Panc1 (cell line): Measurements from ENCODE around the gene KLHDC7A. TPM values are rescaled to one million over a fixed set of nuclear protein-coding genes. Genes with fewer than 3 reads are reported as not detected.
"Not testable (repeated sequence)": the region's sequence is repeated elsewhere in the genome, so short reads cannot be mapped to it uniquely, and the experiment has no call there.

Experiments
- ATAC-seq: fragments of 200-7000 bp; cut with Tn5 transposase; 2 replicates; pipeline ENCODE4 v1.9.1; 2020; ENCODE audit warnings: mild to moderate bottlenecking, moderate library complexity
- BruUV-seq: library from RNA; stranded (reverse); fragments of 400-500 nt; replicated peaks from 2 replicates; lab custom pipeline; 2021; lab: Mats Ljungman, UMichigan
- CTCF ChIA-PET: fragments of 300-600 bp; sonication (Branson Sonifier 250); formaldehyde crosslinking; loops from one replicate; lab custom pipeline; 2022; ENCODE audit warnings: antibody characterized with exemption; lab: Charles Lee
- POLR2A ChIA-PET: fragments of 300-600 bp; sonication (Branson Sonifier 250); formaldehyde crosslinking; loops from one replicate; lab custom pipeline; 2022; ENCODE audit warnings: antibody characterized with exemption; lab: Charles Lee
- DNase-seq: peaks from one replicate; pipeline ENCODE4 v3.0.0-alpha.2; 2010; ENCODE audit warnings: low read depth, low spot score
- H3K27ac ChIP-seq: 2 replicates; pipeline ENCODE4 v1.5.1; 2011; ENCODE audit warnings: mild to moderate bottlenecking, low read length, inconsistent platforms
- H3K27me3 ChIP-seq: fragments of 200-500 bp; sonication (Bioruptor generic); 2 replicates; pipeline ENCODE4 v1.6.0; 2014; ENCODE audit warnings: low read length, inconsistent platforms; ENCODE audit not compliant: control insufficient read depth, insufficient read depth
- H3K36me3 ChIP-seq: fragments of 200-500 bp; sonication (Bioruptor generic); 2 replicates; pipeline ENCODE4 v1.5.1; 2014; ENCODE audit warnings: inconsistent platforms, mild to moderate bottlenecking, low read length, moderate library complexity; ENCODE audit not compliant: control insufficient read depth, insufficient read depth
- H3K4me1 ChIP-seq: 2 replicates; pipeline ENCODE4 v1.5.1; 2011; ENCODE audit warnings: inconsistent platforms, mild to moderate bottlenecking, low read length, moderate library complexity; ENCODE audit not compliant: control insufficient read depth, insufficient read depth
- H3K4me3 ChIP-seq, 2 experiments: 2 replicates each; pipeline ENCODE4 v1.5.1; 2011 to 2012; ENCODE audit warnings: low read depth in 2 of 2, low read length in 2 of 2, mild to moderate bottlenecking in 2 of 2, inconsistent platforms in 1 of 2, moderate library complexity in 1 of 2
- H3K9me3 ChIP-seq: fragments of 200-500 bp; sonication (Bioruptor generic); 2 replicates; pipeline ENCODE4 v1.5.1; 2014; ENCODE audit warnings: low read depth, mild to moderate bottlenecking, inconsistent platforms, low read length, moderate library complexity; ENCODE audit not compliant: control insufficient read depth, insufficient read depth
- CTCF ChIP-seq: fragments of 450-650 bp; IDR thresholded peaks from 2 replicates; pipeline ENCODE4 v1.5.1; 2017; ENCODE audit warnings: mild to moderate bottlenecking
- POLR2AphosphoS5 ChIP-seq: IDR thresholded peaks from 2 replicates; pipeline ENCODE4 v1.6.1; 2012; ENCODE audit warnings: mild to moderate bottlenecking, low read depth, low read length, moderate library complexity
- SIN3A ChIP-seq: IDR thresholded peaks from 2 replicates; pipeline ENCODE4 v1.6.1; 2012; ENCODE audit warnings: low read depth, mild to moderate bottlenecking, low read length, moderate library complexity, borderline replicate concordance; ENCODE audit not compliant: insufficient read depth
- TCF7L2 ChIP-seq: IDR thresholded peaks from 2 replicates; pipeline ENCODE4 v1.6.1; 2011; ENCODE audit warnings: mild to moderate bottlenecking, low read depth, low read length, inconsistent platforms
- in situ Hi-C: cut with HindIII; loops from 2 replicates; pipeline ENCODE4 v1.10.0; 2016; ENCODE audit warnings: low sequenced_read_pairs, low pct_unique_long_range_greater_than_20kb
- intact Hi-C: fragments of 100-400 bp; cut with micrococcal nuclease; formaldehyde crosslinking; loops from one replicate; pipeline ENCODE4 v1.10.0; 2022; ENCODE audit not compliant: unreplicated experiment
- total RNA-seq: library from RNA; stranded (reverse); gene quantifications from one replicate; pipeline ENCODE4 v1.2.1, GENCODE V29; 2021; ENCODE audit not compliant: unreplicated experiment
- TF ChIP-seq, protein P1 (sequence below), 2 experiments: IDR thresholded peaks; 2 replicates each; pipeline ENCODE4 v1.6.1; 2011 to 2012; ENCODE audit warnings: low read depth in 2 of 2, control low read depth in 1 of 2, low read length in 1 of 2, mild to moderate bottlenecking in 1 of 2, moderate library complexity in 1 of 2; ENCODE audit not compliant: insufficient read depth in 1 of 2

Gene KLHDC7A
- total RNA-seq, 1 experiment from 2014 or later = 0.31 TPM

DNA sequence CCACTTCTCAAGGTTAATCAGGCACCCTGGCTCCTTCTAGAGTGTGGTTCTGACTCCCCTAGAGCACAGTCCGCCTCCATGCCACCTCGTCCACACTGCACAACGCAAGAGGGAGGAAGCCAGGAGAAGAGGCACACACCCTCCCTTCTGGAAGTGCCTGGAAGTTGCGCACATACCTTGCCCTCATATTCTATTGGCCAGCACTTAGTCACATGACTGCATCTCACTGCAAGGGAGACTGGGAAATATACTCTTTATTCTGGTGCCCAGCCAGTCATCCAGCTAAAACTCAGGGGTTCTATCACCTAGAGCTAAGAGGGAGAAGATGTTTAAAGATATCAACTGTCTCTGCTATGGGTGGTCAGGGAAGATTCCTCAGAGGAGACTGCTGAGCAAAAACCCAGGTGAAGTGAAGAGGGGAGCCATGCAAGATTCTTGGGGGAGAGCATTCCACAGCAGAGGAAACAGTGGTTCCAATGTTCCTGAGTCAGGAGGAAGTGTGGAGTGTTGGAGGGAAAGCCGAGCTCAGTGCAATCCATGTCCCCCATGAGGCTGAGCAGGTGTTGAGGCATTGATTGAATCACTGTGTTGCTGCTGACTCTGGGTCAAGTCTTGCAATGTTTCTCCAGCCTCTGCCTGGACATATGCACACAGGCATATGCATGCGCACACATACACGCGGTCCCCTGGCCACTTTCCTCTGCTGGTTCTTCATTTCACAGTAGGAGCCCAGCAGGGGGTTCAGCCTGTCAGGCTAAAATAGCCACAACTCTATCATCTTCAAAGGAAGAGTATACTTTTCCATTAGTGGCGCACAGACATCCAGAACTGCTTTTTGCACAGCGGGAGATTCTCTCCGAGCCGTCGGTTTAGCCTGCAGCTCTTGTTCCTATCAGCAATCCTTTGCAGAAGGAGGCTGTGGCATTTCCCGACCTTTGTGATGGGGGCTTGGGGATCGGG is 22.3 kb upstream of the KLHDC7A start:
- CTCF ChIA-PET = no interaction called here
- Histone ChIP-seq H3K4me3 (no peak overlapping the region), H3K27me3 (peaks cover 7% of the 10 kb centered on the region), H3K9me3 (no peaks in the 10 kb centered on the region), H3K27ac (no peak overlapping the region), H3K36me3 (no peaks in the 10 kb centered on the region), H3K4me1 (no peaks in the 10 kb centered on the region)
- in situ Hi-C loops = no loop called here
- BruUV-seq = no TSS peak
- TF ChIP-seq, protein P1, sequence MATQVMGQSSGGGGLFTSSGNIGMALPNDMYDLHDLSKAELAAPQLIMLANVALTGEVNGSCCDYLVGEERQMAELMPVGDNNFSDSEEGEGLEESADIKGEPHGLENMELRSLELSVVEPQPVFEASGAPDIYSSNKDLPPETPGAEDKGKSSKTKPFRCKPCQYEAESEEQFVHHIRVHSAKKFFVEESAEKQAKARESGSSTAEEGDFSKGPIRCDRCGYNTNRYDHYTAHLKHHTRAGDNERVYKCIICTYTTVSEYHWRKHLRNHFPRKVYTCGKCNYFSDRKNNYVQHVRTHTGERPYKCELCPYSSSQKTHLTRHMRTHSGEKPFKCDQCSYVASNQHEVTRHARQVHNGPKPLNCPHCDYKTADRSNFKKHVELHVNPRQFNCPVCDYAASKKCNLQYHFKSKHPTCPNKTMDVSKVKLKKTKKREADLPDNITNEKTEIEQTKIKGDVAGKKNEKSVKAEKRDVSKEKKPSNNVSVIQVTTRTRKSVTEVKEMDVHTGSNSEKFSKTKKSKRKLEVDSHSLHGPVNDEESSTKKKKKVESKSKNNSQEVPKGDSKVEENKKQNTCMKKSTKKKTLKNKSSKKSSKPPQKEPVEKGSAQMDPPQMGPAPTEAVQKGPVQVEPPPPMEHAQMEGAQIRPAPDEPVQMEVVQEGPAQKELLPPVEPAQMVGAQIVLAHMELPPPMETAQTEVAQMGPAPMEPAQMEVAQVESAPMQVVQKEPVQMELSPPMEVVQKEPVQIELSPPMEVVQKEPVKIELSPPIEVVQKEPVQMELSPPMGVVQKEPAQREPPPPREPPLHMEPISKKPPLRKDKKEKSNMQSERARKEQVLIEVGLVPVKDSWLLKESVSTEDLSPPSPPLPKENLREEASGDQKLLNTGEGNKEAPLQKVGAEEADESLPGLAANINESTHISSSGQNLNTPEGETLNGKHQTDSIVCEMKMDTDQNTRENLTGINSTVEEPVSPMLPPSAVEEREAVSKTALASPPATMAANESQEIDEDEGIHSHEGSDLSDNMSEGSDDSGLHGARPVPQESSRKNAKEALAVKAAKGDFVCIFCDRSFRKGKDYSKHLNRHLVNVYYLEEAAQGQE (IDR thresholded peaks at IDR 0.05; ENCODE audit: insufficient read depth in 1 of 2, low read depth in 2 of 2, low read length in 1 of 2) = no peak
- TF ChIP-seq CTCF (no peak), SIN3A (no peak), TCF7L2 (no peak), POLR2AphosphoS5 (no peak)
- POLR2A ChIA-PET = no interaction called here
- ATAC-seq = no peak
- intact Hi-C loops = no loop called here
- no peak for DNase-seq

DNA sequence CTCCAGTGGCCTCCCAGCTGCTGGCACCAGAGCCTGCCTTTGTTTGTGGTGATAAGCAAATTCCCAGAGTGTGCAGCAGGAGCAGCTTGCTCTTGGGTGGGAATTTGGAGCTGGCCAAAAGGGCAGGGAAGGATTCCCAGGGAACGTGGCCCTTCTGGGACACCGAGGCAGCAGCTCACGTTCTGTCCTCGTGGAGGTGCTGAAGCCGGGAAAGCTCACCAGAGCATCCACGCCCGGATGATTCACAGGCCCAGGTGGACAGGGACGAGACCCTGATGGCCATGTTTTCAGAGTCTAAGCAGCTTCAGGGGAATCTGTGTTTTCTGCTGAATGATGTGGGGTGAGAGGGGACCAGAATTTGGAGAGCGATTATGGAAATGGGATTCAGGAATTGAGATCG is 19.1 kb upstream of the KLHDC7A start:
- no peaks in the 10 kb centered on the region for H3K4me1 ChIP-seq
- ChIA-PET POLR2A (no interaction called here), CTCF (no interaction called here)
- TF ChIP-seq SIN3A (no peak), POLR2AphosphoS5 (no peak), TCF7L2 (no peak), CTCF (no peak)
- TF ChIP-seq, protein P1 (IDR thresholded peaks at IDR 0.05; ENCODE audit: insufficient read depth in 1 of 2, low read depth in 2 of 2, low read length in 1 of 2) = no peak
- DNase-seq (no peak), ATAC-seq (no peak)
- BruUV-seq = no TSS peak
- in situ Hi-C loops = no loop called here
- H3K4me3 ChIP-seq = no peak overlapping the region
- no peaks in the 10 kb centered on the region for H3K9me3 ChIP-seq
- H3K36me3 ChIP-seq = no peaks in the 10 kb centered on the region
- H3K27ac ChIP-seq = no peak overlapping the region
- intact Hi-C loops = no loop called here
- peaks cover 7% of the 10 kb centered on the region for H3K27me3 ChIP-seq

- H3K36me3 ChIP-seq, BruUV-seq, in situ Hi-C loops, intact Hi-C loops, H3K27me3 ChIP-seq, POLR2A ChIA-PET, H3K27ac ChIP-seq, H3K9me3 ChIP-seq, H3K4me1 ChIP-seq, H3K4me3 ChIP-seq, ATAC-seq, DNase-seq, CTCF ChIA-PET: not testable (repeated sequence)
Measured at GRCh38 chr1:18462517-18462916, 18.2 kb upstream of the KLHDC7A start.
